ENCODE data around the gene SPTBN1.

Gene SPTBN1

GRCh38 chr2:54531558-54531957 is 75.4 kb downstream of the SPTBN1 start:
- no peak for DNase-seq

GRCh38 chr2:54534221-54534620 is 78.1 kb downstream of the SPTBN1 start:
- no peak for DNase-seq

GRCh38 chr2:54534625-54535024 is 78.5 kb downstream of the SPTBN1 start:
- no peak for DNase-seq

- DNase-seq: no peak
Measured at GRCh38 chr2:54535599-54536195, 79.6 kb downstream of the SPTBN1 start.

- no peak for DNase-seq
Measured at GRCh38 chr2:54536720-54537119, 80.6 kb downstream of the SPTBN1 start.

- DNase-seq: no peak
Measured at GRCh38 chr2:54538537-54538936, 82.4 kb downstream of the SPTBN1 start.

GRCh38 chr2:54539683-54540082 is 83.6 kb downstream of the SPTBN1 start:
- DNase-seq: no peak

- no peak for DNase-seq
Measured at GRCh38 chr2:54540194-54540593, 84.1 kb downstream of the SPTBN1 start.

GRCh38 chr2:54541995-54542394 is 85.9 kb downstream of the SPTBN1 start:
- DNase-seq: no peak

- no peak for DNase-seq
Measured at GRCh38 chr2:54543733-54544396, 87.7 kb downstream of the SPTBN1 start.

GRCh38 chr2:54545702-54546450 is 89.7 kb downstream of the SPTBN1 start:
- no peak for DNase-seq

GRCh38 chr2:54546518-54546917 is 90.4 kb downstream of the SPTBN1 start:
- no peak for DNase-seq

- DNase-seq: no peak
Measured at GRCh38 chr2:54546923-54547720, 91.0 kb downstream of the SPTBN1 start.

- no peak for DNase-seq
Measured at GRCh38 chr2:54549430-54549829, 93.3 kb downstream of the SPTBN1 start.

- no peak for DNase-seq
Measured at GRCh38 chr2:54549917-54550518, 93.9 kb downstream of the SPTBN1 start.

GRCh38 chr2:54550547-54550946 is 94.4 kb downstream of the SPTBN1 start:
- no peak for DNase-seq

GRCh38 chr2:54551123-54551756 is 95.1 kb downstream of the SPTBN1 start:
- DNase-seq: no peak

GRCh38 chr2:54553075-54553474 is 96.9 kb downstream of the SPTBN1 start:
- no peak for DNase-seq

- DNase-seq: no peak
Measured at GRCh38 chr2:54553775-54554174, 97.6 kb downstream of the SPTBN1 start.

GRCh38 chr2:54555318-54555837 is 99.3 kb downstream of the SPTBN1 start:
- no peak for DNase-seq

GRCh38 chr2:54556621-54557121 is 100.5 kb downstream of the SPTBN1 start:
- DNase-seq: no peak

GRCh38 chr2:54557211-54557600 is 101.1 kb downstream of the SPTBN1 start:
- DNase-seq: no peak
